Right lobe of liver (tissue), 6 donors: ENCODE data around the gene DCXR. TPM values are rescaled to one million over a fixed set of nuclear protein-coding genes. Genes with fewer than 3 reads are reported as not detected.

Experiments used
- ATAC-seq, 4 donors: fragments of 200-7000 bp; cut with Tn5 transposase; one replicate each; pipeline ENCODE4 v1.9.1; 2020; ENCODE audit warnings: mild to moderate bottlenecking in 4 of 4, moderate library complexity in 4 of 4
- DNase-seq, 3 donors: peaks; one replicate each; pipeline ENCODE4 v3.0.0-alpha.2; 2020
- H3K27ac ChIP-seq, 3 donors: fragments of 200-600 bp; one replicate each; pipeline ENCODE4 v1.8.0; 2022
- H3K27me3 ChIP-seq, 2 donors: fragments of 200-600 bp; one replicate each; pipeline ENCODE4 v1.8.0; 2022
- H3K36me3 ChIP-seq, 4 donors: fragments of 200-600 bp; sonication (generic) in 1 of 4; one replicate each; pipeline versions ENCODE4 v1.5.1 to v1.8.0; 2017 to 2022; ENCODE audit warnings: control low read depth in 1 of 4
- H3K4me1 ChIP-seq, 4 donors: fragments of 200-600 bp; sonication (generic) in 1 of 4; one replicate each; pipeline versions ENCODE4 v1.5.1 to v1.8.0; 2017 to 2022; ENCODE audit warnings: control low read depth in 1 of 4
- H3K4me3 ChIP-seq, 3 donors: fragments of 200-600 bp; one replicate each; pipeline ENCODE4 v1.8.0; 2022
- H3K9me3 ChIP-seq, 4 donors: fragments of 200-600 bp; sonication (generic) in 1 of 4; one replicate each; pipeline versions ENCODE4 v1.5.1 to v1.8.0; 2017 to 2022; ENCODE audit warnings: control low read depth in 1 of 4
- CTCF ChIP-seq, 4 donors: fragments of 200-600 bp in 3 of 4; fragments of 450-650 bp in 1 of 4; IDR thresholded peaks; one replicate each; pipeline versions ENCODE4 v1.5.1 to v1.8.0; 2016 to 2022; ENCODE audit warnings: antibody characterized with exemption in 4 of 4, mild to moderate bottlenecking in 2 of 4
- POLR2A ChIP-seq: fragments of 450-650 bp; IDR thresholded peaks from one replicate; pipeline ENCODE4 v1.6.1; 2017; ENCODE audit warnings: antibody characterized with exemption, mild to moderate bottlenecking
- WGBS: methylation state at CpG from one replicate; pipeline ENCODE4 v1.1.6; 2018; ENCODE audit warnings: low coverage, low lambda C conversion rate; ENCODE audit not compliant: insufficient coverage; ENCODE audit errors: missing lambda C conversion rate; 5-methylcytosine and 5-hydroxymethylcytosine counted together
- intact Hi-C, 2 donors: fragments of 100-400 bp; cut with DNase I; formaldehyde crosslinking; loops; one replicate each; pipeline versions ENCODE4 v1.11.2 to v1.14.1; 2022
- total RNA-seq, 6 experiments: library from RNA; depleted of rRNA in 2 of 6; stranded (reverse); fragments of >200 nt in 2 of 6; fragmentation: NEBNext Ultra II Directional in 3 of 6; extraction: Animal tissue kit (Norgen Biotek cat#: 25700) in 3 of 6; gene quantifications; one replicate each; pipeline versions ENCODE4 v1.1.0 to v1.2.4, GENCODE V29; 2016 to 2023
- donor health status: DM: no; HTN: yes; CAD: no.
- donor health status: DM: no; HTN: no; CAD: no.
- donor health status: DM: no; HTN: no; CAD: no.
- donor health status: DM: no; HTN: yes; CAD: no.
- donor health status: DM: no; HTN: yes; CAD: no.

The DCXR gene
- total RNA-seq, 6 experiments from 2014 or later = 389 to 1,607 (median 735) TPM

DNA sequence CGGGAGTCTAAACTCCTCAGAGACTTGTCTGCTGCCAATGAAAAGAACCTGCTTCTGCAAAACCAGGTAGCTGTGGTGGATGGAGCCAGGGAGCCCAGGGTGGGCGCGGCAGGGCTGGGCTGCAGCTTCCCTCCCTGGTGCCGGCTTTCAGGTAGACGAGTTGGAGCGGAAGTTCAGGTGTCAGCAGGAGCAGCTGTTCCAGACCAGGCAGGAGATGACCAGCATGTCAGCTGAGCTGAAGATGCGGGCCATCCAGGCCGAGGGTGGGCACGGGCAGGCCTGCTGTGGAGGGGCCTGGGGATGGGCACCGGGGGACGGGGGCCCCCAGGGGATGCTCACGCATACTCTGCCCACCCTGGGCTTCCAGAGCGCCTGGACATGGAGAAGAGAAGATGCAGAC is 9.3 kb downstream of the DCXR start:
- Histone ChIP-seq H3K27ac (no peak overlapping the region), H3K4me1 (peaks cover 0 to 42% (median 19%) of the 10 kb centered on the region in 4 donors), H3K36me3 (no peaks in the 10 kb centered on the region), H3K27me3 (no peaks in the 10 kb centered on the region), H3K9me3 (no peaks in the 10 kb centered on the region), H3K4me3 (no peak overlapping the region)
- DNase-seq (no peak), ATAC-seq (no peak)
- 86% methylated on average over 1 of the region's 13 CpGs for WGBS
- intact Hi-C loops = no loop called here
- TF ChIP-seq POLR2A = no peak
- no peak for TF ChIP-seq CTCF (IDR thresholded peaks at IDR 0.05)

- no peaks in the 10 kb centered on the region for H3K9me3 ChIP-seq
- ATAC-seq (no peak), DNase-seq (no peak)
- peak overlapping the region in 2 of 3 donors; percentile 67 to 80 for H3K27ac ChIP-seq
- intact Hi-C loops = no loop called here
- TF ChIP-seq CTCF (IDR thresholded peaks at IDR 0.05) (no peak), POLR2A (no peak)
- H3K27me3 ChIP-seq = no peaks in the 10 kb centered on the region
- no peaks in the 10 kb centered on the region for H3K36me3 ChIP-seq
- H3K4me3 ChIP-seq = no peak overlapping the region
- 98% methylated on average over 8 of the region's 25 CpGs for WGBS
- peaks cover 0 to 43% (median 20%) of the 10 kb centered on the region in 4 donors for H3K4me1 ChIP-seq
These were observed 11.9 kb downstream of the DCXR start for GRCh38 chr17:82025401-82026107.

GRCh38 chr17:82024859-82025258 is 12.6 kb downstream of the DCXR start:
- no peak overlapping the region for H3K27ac ChIP-seq
- ATAC-seq = no peak
- H3K4me3 ChIP-seq = no peak overlapping the region
- WGBS = no CpG with 5 or more reads among the region's 17 CpGs
- peaks cover 0 to 36% (median 17%) of the 10 kb centered on the region in 4 donors for H3K4me1 ChIP-seq
- no peaks in the 10 kb centered on the region for H3K36me3 ChIP-seq
- DNase-seq = no peak
- TF ChIP-seq POLR2A (no peak), CTCF (IDR thresholded peaks at IDR 0.05) (no peak)
- intact Hi-C loops = no loop called here
- H3K27me3 ChIP-seq = no peaks in the 10 kb centered on the region
- no peaks in the 10 kb centered on the region for H3K9me3 ChIP-seq

DNA sequence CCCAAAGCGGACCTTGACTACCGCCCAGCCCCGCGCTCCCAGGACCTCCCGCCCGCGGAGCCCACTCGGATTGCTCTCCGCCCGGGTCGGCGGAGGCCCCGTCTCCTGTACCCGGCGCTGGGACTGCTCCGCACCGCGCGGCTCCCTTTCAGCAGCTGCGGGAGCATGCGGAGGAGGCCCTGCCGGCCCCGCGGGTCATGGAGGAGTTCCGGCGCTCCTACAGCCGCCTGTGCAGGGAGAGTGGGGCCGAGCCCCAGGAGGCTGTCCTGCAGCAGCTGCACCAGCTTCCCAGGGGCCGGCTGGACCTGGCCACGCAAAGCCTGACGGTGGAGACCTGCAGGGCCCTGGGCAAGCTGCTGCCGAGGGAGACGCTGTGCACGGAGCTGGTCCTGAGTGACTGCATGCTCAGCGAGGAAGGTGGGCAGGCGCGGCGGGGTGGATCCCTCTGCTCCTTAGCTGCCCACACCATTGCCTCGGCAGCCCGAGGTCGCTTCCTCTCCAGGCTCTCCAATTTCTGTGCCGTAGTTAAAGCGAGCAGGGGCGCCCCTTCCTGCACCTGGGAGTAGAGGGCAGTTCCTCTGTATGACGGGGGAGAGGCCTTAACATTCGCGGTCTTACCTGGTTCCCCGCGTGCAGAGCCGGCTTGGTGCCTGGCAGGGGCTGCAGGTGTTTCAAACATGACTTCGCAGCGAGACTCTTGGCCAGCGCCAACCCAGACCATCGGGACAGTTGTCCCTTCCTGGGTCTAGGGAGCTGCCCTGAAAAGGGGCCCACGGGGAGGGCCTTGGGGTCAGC is 13.9 kb downstream of the DCXR start:
- WGBS = 0% methylated on average over 9 of the region's 55 CpGs
- H3K4me3 ChIP-seq = peak overlapping the region; percentile 79 to 80 (median 79)
- ATAC-seq (no peak), DNase-seq (no peak)
- H3K27me3 ChIP-seq = no peaks in the 10 kb centered on the region
- no peaks in the 10 kb centered on the region for H3K9me3 ChIP-seq
- TF ChIP-seq POLR2A (no peak), CTCF (IDR thresholded peaks at IDR 0.05) (no peak)
- intact Hi-C loops = no loop called here
- peak overlapping the region in 2 of 3 donors; percentile 42 to 53 for H3K27ac ChIP-seq
- no peaks in the 10 kb centered on the region for H3K36me3 ChIP-seq
- peaks cover 0 to 37% (median 17%) of the 10 kb centered on the region in 4 donors for H3K4me1 ChIP-seq
